ENCODE data around the gene LRRC34.

DNA sequence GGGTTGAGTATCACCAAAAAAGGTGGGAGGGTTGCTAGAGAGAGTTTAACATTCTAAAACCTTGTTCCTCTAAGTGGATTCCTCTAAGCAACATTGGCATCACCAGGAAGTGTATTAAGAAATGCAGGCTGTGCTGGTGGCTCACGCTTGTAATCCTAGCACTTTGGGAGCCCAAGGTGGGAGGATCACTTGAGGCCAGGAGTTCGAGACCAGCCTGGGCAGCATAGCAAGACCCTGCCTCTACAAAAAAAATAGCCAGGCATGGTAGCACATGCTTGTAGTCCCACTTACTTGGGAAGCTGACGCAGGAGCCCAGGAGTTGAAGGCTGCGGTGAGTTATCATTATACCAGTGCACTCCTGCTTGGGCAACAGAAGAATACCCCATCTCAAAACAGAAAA is 34.9 kb downstream of the LRRC34 start:
- TF ChIP-seq POLR2AphosphoS5 (IDR thresholded peaks at IDR 0.05) (no peak), POLR2A (IDR thresholded peaks at IDR 0.05) (no peak)
- TF ChIP-seq, protein P1, sequence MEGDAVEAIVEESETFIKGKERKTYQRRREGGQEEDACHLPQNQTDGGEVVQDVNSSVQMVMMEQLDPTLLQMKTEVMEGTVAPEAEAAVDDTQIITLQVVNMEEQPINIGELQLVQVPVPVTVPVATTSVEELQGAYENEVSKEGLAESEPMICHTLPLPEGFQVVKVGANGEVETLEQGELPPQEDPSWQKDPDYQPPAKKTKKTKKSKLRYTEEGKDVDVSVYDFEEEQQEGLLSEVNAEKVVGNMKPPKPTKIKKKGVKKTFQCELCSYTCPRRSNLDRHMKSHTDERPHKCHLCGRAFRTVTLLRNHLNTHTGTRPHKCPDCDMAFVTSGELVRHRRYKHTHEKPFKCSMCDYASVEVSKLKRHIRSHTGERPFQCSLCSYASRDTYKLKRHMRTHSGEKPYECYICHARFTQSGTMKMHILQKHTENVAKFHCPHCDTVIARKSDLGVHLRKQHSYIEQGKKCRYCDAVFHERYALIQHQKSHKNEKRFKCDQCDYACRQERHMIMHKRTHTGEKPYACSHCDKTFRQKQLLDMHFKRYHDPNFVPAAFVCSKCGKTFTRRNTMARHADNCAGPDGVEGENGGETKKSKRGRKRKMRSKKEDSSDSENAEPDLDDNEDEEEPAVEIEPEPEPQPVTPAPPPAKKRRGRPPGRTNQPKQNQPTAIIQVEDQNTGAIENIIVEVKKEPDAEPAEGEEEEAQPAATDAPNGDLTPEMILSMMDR (IDR thresholded peaks at IDR 0.05): no peak

Measured in suprapubic skin (tissue), 4 donors.